GM12878 (cell line): Measurements from ENCODE around the gene MSANTD2.

Experiments used
- ETV6 ChIP-seq, 2 experiments: fragments of 450-650 bp in 1 of 2; IDR thresholded peaks in 1 of 2; conservative IDR thresholded peaks in 1 of 2; 2 replicates each; pipeline ENCODE4 v1.6.1; 2014; ENCODE audit warnings: antibody characterized with exemption in 1 of 2, borderline replicate concordance in 1 of 2, low read depth in 1 of 2, mild to moderate bottlenecking in 1 of 2, moderate library complexity in 1 of 2
- EZH2 ChIP-seq: IDR thresholded peaks from 2 replicates; pipeline ENCODE4 v1.6.1; 2012; ENCODE audit warnings: low read depth, mild to moderate bottlenecking, control low read depth, inconsistent platforms, low read length, borderline replicate concordance; ENCODE audit not compliant: control insufficient read depth
- MXI1 ChIP-seq: fragments of 150-350 bp; IDR thresholded peaks from 2 replicates; pipeline ENCODE4 v1.6.1; 2011; ENCODE audit warnings: low read depth, mild to moderate bottlenecking, inconsistent platforms, low read length, improper control_type of control experiment
- NRF1 ChIP-seq: conservative IDR thresholded peaks from 2 replicates; pipeline ENCODE4 v1.6.1; 2011; ENCODE audit warnings: mild to moderate bottlenecking, low read depth, low read length, improper control_type of control experiment
- RAD21 ChIP-seq: IDR thresholded peaks from 2 replicates; pipeline ENCODE4 v1.6.1; 2011; ENCODE audit warnings: mild to moderate bottlenecking, low read depth, low read length, moderate library complexity; ENCODE audit not compliant: insufficient read depth
- TAF1 ChIP-seq: IDR thresholded peaks from 2 replicates; pipeline ENCODE4 v1.6.1; 2011; ENCODE audit warnings: mild to moderate bottlenecking, low read depth, low read length, borderline replicate concordance
- TF ChIP-seq, protein P1 (sequence below), 3 experiments: IDR thresholded peaks in 2 of 3; conservative IDR thresholded peaks in 1 of 3; 2 replicates each; pipeline ENCODE4 v1.5.1; 2011; ENCODE audit warnings: low read depth in 3 of 3, low read length in 3 of 3, mild to moderate bottlenecking in 3 of 3, control low read depth in 2 of 3, moderate library complexity in 2 of 3, inconsistent platforms in 1 of 3, mixed read lengths in 1 of 3; ENCODE audit not compliant: control insufficient read depth in 2 of 3, insufficient read depth in 1 of 3; ENCODE audit errors: extremely low read depth in 1 of 3
- TF ChIP-seq, protein P2 (sequence below): fragments of 450-650 bp; IDR thresholded peaks from 2 replicates; pipeline ENCODE4 v1.6.1; 2017; ENCODE audit warnings: mild to moderate bottlenecking
- TF ChIP-seq, protein P3 (sequence below): IDR thresholded peaks from 2 replicates; pipeline ENCODE4 v1.6.1; 2011; ENCODE audit warnings: low read depth, low read length, improper control_type of control experiment, borderline replicate concordance

DNA sequence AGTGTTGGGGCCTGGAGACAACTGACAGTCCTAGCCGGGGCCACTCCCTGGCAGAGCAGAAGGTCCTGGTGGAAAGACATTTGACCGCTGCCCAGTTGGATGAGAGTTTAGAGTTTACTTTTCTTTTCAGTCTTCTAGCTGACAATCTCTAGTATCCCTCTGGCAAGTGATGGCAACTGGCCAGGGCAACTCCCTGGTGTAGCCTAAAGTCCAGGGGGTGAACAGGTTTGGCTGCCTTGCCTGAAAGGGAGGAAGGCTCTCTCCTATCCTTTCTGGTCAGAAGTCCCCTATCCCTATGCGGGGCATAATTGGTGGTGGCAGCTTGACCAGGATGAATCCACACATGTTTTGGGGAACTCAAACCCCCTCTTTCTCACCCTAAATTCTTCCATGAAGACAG, 16.8 kb upstream of the MSANTD2 start:
- no peak for TF ChIP-seq EZH2
- no peak for TF ChIP-seq MXI1
- TF ChIP-seq, protein P1, sequence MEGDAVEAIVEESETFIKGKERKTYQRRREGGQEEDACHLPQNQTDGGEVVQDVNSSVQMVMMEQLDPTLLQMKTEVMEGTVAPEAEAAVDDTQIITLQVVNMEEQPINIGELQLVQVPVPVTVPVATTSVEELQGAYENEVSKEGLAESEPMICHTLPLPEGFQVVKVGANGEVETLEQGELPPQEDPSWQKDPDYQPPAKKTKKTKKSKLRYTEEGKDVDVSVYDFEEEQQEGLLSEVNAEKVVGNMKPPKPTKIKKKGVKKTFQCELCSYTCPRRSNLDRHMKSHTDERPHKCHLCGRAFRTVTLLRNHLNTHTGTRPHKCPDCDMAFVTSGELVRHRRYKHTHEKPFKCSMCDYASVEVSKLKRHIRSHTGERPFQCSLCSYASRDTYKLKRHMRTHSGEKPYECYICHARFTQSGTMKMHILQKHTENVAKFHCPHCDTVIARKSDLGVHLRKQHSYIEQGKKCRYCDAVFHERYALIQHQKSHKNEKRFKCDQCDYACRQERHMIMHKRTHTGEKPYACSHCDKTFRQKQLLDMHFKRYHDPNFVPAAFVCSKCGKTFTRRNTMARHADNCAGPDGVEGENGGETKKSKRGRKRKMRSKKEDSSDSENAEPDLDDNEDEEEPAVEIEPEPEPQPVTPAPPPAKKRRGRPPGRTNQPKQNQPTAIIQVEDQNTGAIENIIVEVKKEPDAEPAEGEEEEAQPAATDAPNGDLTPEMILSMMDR (IDR thresholded peaks at IDR 0.05 in 2 of 3, conservative IDR thresholded peaks at IDR 0.05 in 1 of 3; ENCODE audit: control insufficient read depth in 2 of 3, extremely low read depth in 1 of 3, insufficient read depth in 1 of 3, low read depth in 3 of 3, low read length in 3 of 3) = no peak
- no peak for TF ChIP-seq NRF1
- TF ChIP-seq RAD21 = no peak
- no peak for TF ChIP-seq ETV6 (conservative IDR thresholded peaks at IDR 0.05 in 1 of 2, IDR thresholded peaks at IDR 0.05 in 1 of 2; ENCODE audit: borderline replicate concordance in 1 of 2, low read depth in 1 of 2)
- TF ChIP-seq, protein P2, sequence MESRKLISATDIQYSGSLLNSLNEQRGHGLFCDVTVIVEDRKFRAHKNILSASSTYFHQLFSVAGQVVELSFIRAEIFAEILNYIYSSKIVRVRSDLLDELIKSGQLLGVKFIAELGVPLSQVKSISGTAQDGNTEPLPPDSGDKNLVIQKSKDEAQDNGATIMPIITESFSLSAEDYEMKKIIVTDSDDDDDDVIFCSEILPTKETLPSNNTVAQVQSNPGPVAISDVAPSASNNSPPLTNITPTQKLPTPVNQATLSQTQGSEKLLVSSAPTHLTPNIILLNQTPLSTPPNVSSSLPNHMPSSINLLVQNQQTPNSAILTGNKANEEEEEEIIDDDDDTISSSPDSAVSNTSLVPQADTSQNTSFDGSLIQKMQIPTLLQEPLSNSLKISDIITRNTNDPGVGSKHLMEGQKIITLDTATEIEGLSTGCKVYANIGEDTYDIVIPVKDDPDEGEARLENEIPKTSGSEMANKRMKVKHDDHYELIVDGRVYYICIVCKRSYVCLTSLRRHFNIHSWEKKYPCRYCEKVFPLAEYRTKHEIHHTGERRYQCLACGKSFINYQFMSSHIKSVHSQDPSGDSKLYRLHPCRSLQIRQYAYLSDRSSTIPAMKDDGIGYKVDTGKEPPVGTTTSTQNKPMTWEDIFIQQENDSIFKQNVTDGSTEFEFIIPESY = no peak
- TF ChIP-seq, protein P3, sequence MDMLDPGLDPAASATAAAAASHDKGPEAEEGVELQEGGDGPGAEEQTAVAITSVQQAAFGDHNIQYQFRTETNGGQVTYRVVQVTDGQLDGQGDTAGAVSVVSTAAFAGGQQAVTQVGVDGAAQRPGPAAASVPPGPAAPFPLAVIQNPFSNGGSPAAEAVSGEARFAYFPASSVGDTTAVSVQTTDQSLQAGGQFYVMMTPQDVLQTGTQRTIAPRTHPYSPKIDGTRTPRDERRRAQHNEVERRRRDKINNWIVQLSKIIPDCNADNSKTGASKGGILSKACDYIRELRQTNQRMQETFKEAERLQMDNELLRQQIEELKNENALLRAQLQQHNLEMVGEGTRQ = no peak
- no peak for TF ChIP-seq TAF1
